K562 (cell line): ENCODE measurements around the gene RDH5. TPM values are rescaled to one million over a fixed set of nuclear protein-coding genes. Genes with fewer than 3 reads are reported as not detected.

ENCODE experiments used
- CBX5 ChIP-seq: IDR thresholded peaks from 2 replicates; pipeline ENCODE4 v1.6.1; 2014; ENCODE audit warnings: low read depth, borderline replicate concordance
- CHCHD3 ChIP-seq: fragments of 250-450 bp; sonication (Bioruptor Pico); IDR thresholded peaks from 2 replicates; pipeline ENCODE4 v2.1.2; 2022; ENCODE audit warnings: mild to moderate bottlenecking
- EZH2 ChIP-seq: IDR thresholded peaks from 2 replicates; pipeline ENCODE4 v1.6.1; 2012; ENCODE audit warnings: low read depth, mild to moderate bottlenecking, inconsistent platforms, low read length, borderline replicate concordance
- HDGF ChIP-seq: fragments of 450-650 bp; IDR thresholded peaks from 2 replicates; pipeline ENCODE4 v1.6.1; 2016
- HNRNPUL1 ChIP-seq: fragments of 200-400 bp; formaldehyde crosslinking; IDR thresholded peaks from 2 replicates; pipeline ENCODE4 v1.6.1; 2017; ENCODE audit warnings: low read length
- MTF1 ChIP-seq: fragments of 250-450 bp; sonication (Bioruptor Pico); IDR thresholded peaks from 2 replicates; pipeline ENCODE4 v1.9.0; 2021; ENCODE audit warnings: moderate library complexity, mild to moderate bottlenecking, inconsistent platforms, borderline replicate concordance
- MYC ChIP-seq, 2 experiments: fragments of 250-450 bp in 1 of 2; sonication (Bioruptor Pico) in 1 of 2; IDR thresholded peaks; 2 replicates each; pipeline versions ENCODE4 v1.5.1 to v1.6.1; 2012 to 2021; ENCODE audit warnings: low read depth in 2 of 2, borderline replicate concordance in 1 of 2, improper control_type of control experiment in 1 of 2, low read length in 1 of 2, mild to moderate bottlenecking in 1 of 2, moderate library complexity in 1 of 2
- NCOA1 ChIP-seq: fragments of 450-650 bp; IDR thresholded peaks from 2 replicates; pipeline ENCODE4 v1.6.1; 2016; ENCODE audit warnings: low read depth
- NFATC3 ChIP-seq: fragments of 450-650 bp; IDR thresholded peaks from 2 replicates; pipeline ENCODE4 v1.6.1; 2017; ENCODE audit warnings: mild to moderate bottlenecking
- RB1 ChIP-seq: fragments of 450-650 bp; IDR thresholded peaks from 2 replicates; pipeline ENCODE4 v1.6.1; 2017; ENCODE audit warnings: low read depth, mild to moderate bottlenecking
- RBFOX2 ChIP-seq: fragments of 200-400 bp; formaldehyde crosslinking; IDR thresholded peaks from 2 replicates; pipeline ENCODE4 v1.6.1; 2017; ENCODE audit warnings: low read depth, mild to moderate bottlenecking, low read length, moderate library complexity
- RBM14 ChIP-seq: fragments of 200-400 bp; formaldehyde crosslinking; IDR thresholded peaks from 2 replicates; pipeline ENCODE4 v1.6.1; 2018; ENCODE audit warnings: low read depth, mild to moderate bottlenecking, low read length, moderate library complexity, borderline replicate concordance; ENCODE audit not compliant: insufficient read depth
- SAFB ChIP-seq: fragments of 200-400 bp; formaldehyde crosslinking; IDR thresholded peaks from 2 replicates; pipeline ENCODE4 v1.6.1; 2017; ENCODE audit warnings: low read depth, low read length, borderline replicate concordance
- SMC3 ChIP-seq: conservative IDR thresholded peaks from 2 replicates; pipeline ENCODE4 v1.6.1; 2011; ENCODE audit warnings: low read depth, low read length, improper control_type of control experiment; ENCODE audit not compliant: insufficient read depth
- SREBF2 ChIP-seq: sonication (generic); formaldehyde crosslinking; IDR thresholded peaks from 2 replicates; pipeline ENCODE4 v1.4.0; 2020; ENCODE audit warnings: mild to moderate bottlenecking, missing genetic modification reagents
- STAT5A ChIP-seq: IDR thresholded peaks from 2 replicates; pipeline ENCODE4 v1.6.1; 2012; ENCODE audit warnings: low read length, inconsistent platforms, borderline replicate concordance
- TAF15 ChIP-seq: fragments of 200-400 bp; formaldehyde crosslinking; IDR thresholded peaks from 2 replicates; pipeline ENCODE4 v1.6.1; 2017; ENCODE audit warnings: mild to moderate bottlenecking, low read depth, low read length, moderate library complexity
- TBP ChIP-seq: optimal IDR thresholded peaks from 2 replicates; pipeline ENCODE3; 2011; ENCODE audit warnings: low read depth, low read length, improper control_type of control experiment
- ZKSCAN3 ChIP-seq: fragments of 250-450 bp; sonication (Bioruptor Pico); IDR thresholded peaks from 2 replicates; pipeline ENCODE4 v1.4.0; 2020
- ZNF316 ChIP-seq: fragments of 450-650 bp; IDR thresholded peaks from 2 replicates; pipeline ENCODE4 v1.6.1; 2016
- ZNF699 ChIP-seq: fragments of 250-450 bp; sonication (Bioruptor Pico); IDR thresholded peaks from 2 replicates; pipeline ENCODE4 v1.8.0; 2021; ENCODE audit warnings: mild to moderate bottlenecking, moderate library complexity; ENCODE audit not compliant: insufficient replicate concordance
- polyA plus RNA-seq, 8 experiments: library from polyadenylated mRNA; depleted of rRNA in 4 of 8; stranded (reverse) in 5 of 8; unstranded in 3 of 8; fragments of >200 nt; fragmentation: Nextera tagmentation in 2 of 8; fragmentation: Illumina TruSeq in 1 of 8; extraction: Ambion mirVana in 2 of 8; extraction: Trizol in 1 of 8; gene quantifications; 2 replicates each; pipeline versions ENCODE4 v1.2.1 to v1.2.3, GENCODE V29; 2011 to 2014; ENCODE audit warnings: inconsistent platforms in 1 of 8, missing spikeins in 1 of 8
- total RNA-seq, 7 experiments: library from RNA; depleted of rRNA in 6 of 7; stranded (reverse); fragments of >200 nt in 6 of 7; fragmentation: Illumina TruSeq in 2 of 7; extraction: Trizol in 2 of 7; gene quantifications; 2 replicates each; pipeline versions ENCODE4 v1.2.1 to v1.2.3, GENCODE V29; 2011 to 2021; ENCODE audit warnings: low replicate concordance in 1 of 7
- TF ChIP-seq, protein P1 (sequence below): sonication (generic); formaldehyde crosslinking; IDR thresholded peaks from 2 replicates; pipeline ENCODE4 v1.9.0; 2022; ENCODE audit warnings: mild to moderate bottlenecking, missing genetic modification reagents
- TF ChIP-seq, protein P2 (sequence below): fragments of 450-650 bp; IDR thresholded peaks from 2 replicates; pipeline ENCODE4 v1.6.1; 2017; ENCODE audit warnings: antibody characterized with exemption, mild to moderate bottlenecking
- TF ChIP-seq, protein P3 (sequence below): fragments of 450-650 bp; IDR thresholded peaks from 2 replicates; pipeline ENCODE4 v1.6.1; 2016; ENCODE audit warnings: borderline replicate concordance

The RDH5 gene
- total and polyA plus RNA-seq, 9 of the 15 experiments (the other 6 are each of a cell fraction or from before 2014, with no cell fraction given) = 0.28 to 2.0 (median 1.1) TPM; not detected in 1

DNA sequence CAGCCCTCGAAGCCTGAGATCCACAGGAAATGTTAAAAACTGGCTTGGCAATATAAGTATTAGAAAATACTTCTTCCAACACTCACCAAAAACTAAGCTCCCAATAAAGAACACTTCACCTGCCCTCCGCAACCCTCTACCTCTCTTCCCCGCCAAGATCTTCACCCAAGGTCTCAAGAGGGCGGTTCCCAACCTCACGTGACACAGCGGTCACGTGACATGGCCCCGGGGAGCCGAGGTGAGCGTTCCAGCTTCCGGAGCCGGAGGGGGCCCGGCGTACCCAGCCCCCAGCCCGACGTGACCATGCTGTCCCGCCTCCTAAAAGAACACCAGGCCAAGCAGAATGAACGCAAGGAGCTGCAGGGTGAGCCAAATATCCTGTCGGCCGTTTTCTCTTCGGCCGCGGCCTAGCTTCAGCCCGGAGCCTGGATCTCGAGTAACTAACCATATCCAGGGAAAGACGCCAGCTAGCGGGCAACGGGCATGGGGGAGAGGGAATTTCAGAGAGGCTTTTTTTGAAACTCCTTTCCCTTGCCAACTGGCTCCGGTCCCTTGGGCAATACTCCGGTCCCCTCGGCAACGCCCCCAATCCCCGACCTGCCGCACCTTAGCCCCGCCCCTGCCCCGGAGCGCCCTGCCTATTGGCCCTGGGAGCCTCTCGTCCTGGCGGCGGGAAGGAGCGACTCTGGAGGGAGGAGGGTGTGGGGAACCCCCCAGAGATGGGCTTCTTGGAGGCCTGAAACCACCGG, 4.2 kb upstream of the RDH5 start, which contains the start of gene BLOC1S1 (continued):
- no peak for TF ChIP-seq CHCHD3
- TF ChIP-seq, protein P1, sequence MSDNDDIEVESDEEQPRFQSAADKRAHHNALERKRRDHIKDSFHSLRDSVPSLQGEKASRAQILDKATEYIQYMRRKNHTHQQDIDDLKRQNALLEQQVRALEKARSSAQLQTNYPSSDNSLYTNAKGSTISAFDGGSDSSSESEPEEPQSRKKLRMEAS (CRISPR knock-in tag) = peak; percentile 85
- TF ChIP-seq MYC (IDR thresholded peaks at IDR 0.05; ENCODE audit: low read depth, low read length) = peak; percentile 50; the same call in 1 of the 2 replicates
- TF ChIP-seq MYC (CRISPR knock-in tag; IDR thresholded peaks at IDR 0.05; ENCODE audit: borderline replicate concordance, low read depth) = peak; percentile 60; the same call in 1 of the 2 replicates
- TF ChIP-seq RB1 = peak; percentile 82
- no peak for TF ChIP-seq MTF1
- TF ChIP-seq, protein P2, sequence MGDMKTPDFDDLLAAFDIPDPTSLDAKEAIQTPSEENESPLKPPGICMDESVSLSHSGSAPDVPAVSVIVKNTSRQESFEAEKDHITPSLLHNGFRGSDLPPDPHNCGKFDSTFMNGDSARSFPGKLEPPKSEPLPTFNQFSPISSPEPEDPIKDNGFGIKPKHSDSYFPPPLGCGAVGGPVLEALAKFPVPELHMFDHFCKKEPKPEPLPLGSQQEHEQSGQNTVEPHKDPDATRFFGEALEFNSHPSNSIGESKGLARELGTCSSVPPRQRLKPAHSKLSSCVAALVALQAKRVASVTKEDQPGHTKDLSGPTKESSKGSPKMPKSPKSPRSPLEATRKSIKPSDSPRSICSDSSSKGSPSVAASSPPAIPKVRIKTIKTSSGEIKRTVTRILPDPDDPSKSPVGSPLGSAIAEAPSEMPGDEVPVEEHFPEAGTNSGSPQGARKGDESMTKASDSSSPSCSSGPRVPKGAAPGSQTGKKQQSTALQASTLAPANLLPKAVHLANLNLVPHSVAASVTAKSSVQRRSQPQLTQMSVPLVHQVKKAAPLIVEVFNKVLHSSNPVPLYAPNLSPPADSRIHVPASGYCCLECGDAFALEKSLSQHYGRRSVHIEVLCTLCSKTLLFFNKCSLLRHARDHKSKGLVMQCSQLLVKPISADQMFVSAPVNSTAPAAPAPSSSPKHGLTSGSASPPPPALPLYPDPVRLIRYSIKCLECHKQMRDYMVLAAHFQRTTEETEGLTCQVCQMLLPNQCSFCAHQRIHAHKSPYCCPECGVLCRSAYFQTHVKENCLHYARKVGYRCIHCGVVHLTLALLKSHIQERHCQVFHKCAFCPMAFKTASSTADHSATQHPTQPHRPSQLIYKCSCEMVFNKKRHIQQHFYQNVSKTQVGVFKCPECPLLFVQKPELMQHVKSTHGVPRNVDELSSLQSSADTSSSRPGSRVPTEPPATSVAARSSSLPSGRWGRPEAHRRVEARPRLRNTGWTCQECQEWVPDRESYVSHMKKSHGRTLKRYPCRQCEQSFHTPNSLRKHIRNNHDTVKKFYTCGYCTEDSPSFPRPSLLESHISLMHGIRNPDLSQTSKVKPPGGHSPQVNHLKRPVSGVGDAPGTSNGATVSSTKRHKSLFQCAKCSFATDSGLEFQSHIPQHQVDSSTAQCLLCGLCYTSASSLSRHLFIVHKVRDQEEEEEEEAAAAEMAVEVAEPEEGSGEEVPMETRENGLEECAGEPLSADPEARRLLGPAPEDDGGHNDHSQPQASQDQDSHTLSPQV = no peak
- no peak for TF ChIP-seq ZNF316
- TF ChIP-seq EZH2 = no peak
- TF ChIP-seq HNRNPUL1 = no peak
- peak; percentile 78 for TF ChIP-seq RBFOX2
- no peak for TF ChIP-seq SMC3
- no peak for TF ChIP-seq SAFB
- TF ChIP-seq NCOA1 = no peak
- no peak for TF ChIP-seq RBM14
- TF ChIP-seq CBX5 = no peak; the same call in 1 of the 2 replicates
- TF ChIP-seq TBP = peak; percentile 54
- TF ChIP-seq, protein P3, sequence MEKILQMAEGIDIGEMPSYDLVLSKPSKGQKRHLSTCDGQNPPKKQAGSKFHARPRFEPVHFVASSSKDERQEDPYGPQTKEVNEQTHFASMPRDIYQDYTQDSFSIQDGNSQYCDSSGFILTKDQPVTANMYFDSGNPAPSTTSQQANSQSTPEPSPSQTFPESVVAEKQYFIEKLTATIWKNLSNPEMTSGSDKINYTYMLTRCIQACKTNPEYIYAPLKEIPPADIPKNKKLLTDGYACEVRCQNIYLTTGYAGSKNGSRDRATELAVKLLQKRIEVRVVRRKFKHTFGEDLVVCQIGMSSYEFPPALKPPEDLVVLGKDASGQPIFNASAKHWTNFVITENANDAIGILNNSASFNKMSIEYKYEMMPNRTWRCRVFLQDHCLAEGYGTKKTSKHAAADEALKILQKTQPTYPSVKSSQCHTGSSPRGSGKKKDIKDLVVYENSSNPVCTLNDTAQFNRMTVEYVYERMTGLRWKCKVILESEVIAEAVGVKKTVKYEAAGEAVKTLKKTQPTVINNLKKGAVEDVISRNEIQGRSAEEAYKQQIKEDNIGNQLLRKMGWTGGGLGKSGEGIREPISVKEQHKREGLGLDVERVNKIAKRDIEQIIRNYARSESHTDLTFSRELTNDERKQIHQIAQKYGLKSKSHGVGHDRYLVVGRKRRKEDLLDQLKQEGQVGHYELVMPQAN = peak; percentile 99
- no peak; the same call in 1 of the 2 replicates for TF ChIP-seq STAT5A
- TF ChIP-seq ZKSCAN3 (CRISPR knock-in tag) = no peak
- TF ChIP-seq SREBF2 (CRISPR knock-in tag) = no peak
- no peak for TF ChIP-seq TAF15
- TF ChIP-seq HDGF = no peak
- no peak for TF ChIP-seq ZNF699 (CRISPR knock-in tag)
- peak; percentile 79; the same call in 1 of the 2 replicates for TF ChIP-seq NFATC3
